Neural progenitor cell (in vitro differentiated cells): ENCODE data around the gene STOML2.

ENCODE experiments used
- CTCF ChIP-seq: fragments of 200-600 bp; sonication (generic); IDR thresholded peaks from 2 replicates; pipeline ENCODE4 v1.5.1; 2017; ENCODE audit warnings: antibody characterized with exemption, mild to moderate bottlenecking
- EZH2 ChIP-seq: fragments of 200-600 bp; sonication (generic); IDR thresholded peaks from 2 replicates; pipeline ENCODE4 v1.6.1; 2017; ENCODE audit warnings: antibody characterized with exemption, mild to moderate bottlenecking, moderate library complexity

- TF ChIP-seq CTCF: no peak
- TF ChIP-seq EZH2: no peak
Observed at GRCh38 chr9:35069020-35069419, 33.9 kb downstream of the STOML2 start.
